Stimulated activated naive CD8-positive, alpha-beta T cell treated with anti-CD3 and anti-CD28 coated beads, Interleukin-15, amount 100 ng/mL, for 72 hours (primary cell): Measurements from ENCODE around the gene SNX25.

Experiments
- ATAC-seq: fragments of 150-1000 bp; cut with Tn5 transposase; 2 replicates; pipeline ENCODE4 v1.10.0; 2021; ENCODE audit warnings: mild to moderate bottlenecking, moderate library complexity
- DNase-seq, 2 donors: peaks; one replicate each; pipeline ENCODE4 v3.0.0; 2021 to 2022
- H3K27ac Mint-ChIP-seq, 2 donors: one replicate each; pipeline ENCODE4 v1.8.0; 2022; ENCODE audit warnings: mild to moderate bottlenecking in 2 of 2, mixed read lengths in 2 of 2, moderate library complexity in 2 of 2
- H3K27me3 Mint-ChIP-seq: one replicate; pipeline ENCODE4 v1.8.0; 2022; ENCODE audit warnings: mixed read lengths
- H3K4me1 Mint-ChIP-seq: one replicate; pipeline ENCODE4 v1.8.0; 2022; ENCODE audit warnings: mild to moderate bottlenecking, mixed read lengths
- H3K4me3 Mint-ChIP-seq, 2 donors: one replicate each; pipeline ENCODE4 v1.8.0; 2022; ENCODE audit warnings: mild to moderate bottlenecking in 2 of 2, mixed read lengths in 2 of 2, moderate library complexity in 1 of 2
- H3K9me3 Mint-ChIP-seq, 2 donors: one replicate each; pipeline ENCODE4 v1.8.0; 2022; ENCODE audit warnings: mixed read lengths in 2 of 2

Gene SNX25

GRCh38 chr4:185374027-185374426, 164.6 kb downstream of the SNX25 start:
- H3K27me3 Mint-ChIP-seq = no peaks in the 10 kb centered on the region
- DNase-seq (no peak), ATAC-seq (no peak)
- no peaks in the 10 kb centered on the region for H3K4me1 Mint-ChIP-seq
- no peak overlapping the region for H3K4me3 Mint-ChIP-seq
- no peaks in the 10 kb centered on the region for H3K9me3 Mint-ChIP-seq
- no peak overlapping the region for H3K27ac Mint-ChIP-seq

DNA sequence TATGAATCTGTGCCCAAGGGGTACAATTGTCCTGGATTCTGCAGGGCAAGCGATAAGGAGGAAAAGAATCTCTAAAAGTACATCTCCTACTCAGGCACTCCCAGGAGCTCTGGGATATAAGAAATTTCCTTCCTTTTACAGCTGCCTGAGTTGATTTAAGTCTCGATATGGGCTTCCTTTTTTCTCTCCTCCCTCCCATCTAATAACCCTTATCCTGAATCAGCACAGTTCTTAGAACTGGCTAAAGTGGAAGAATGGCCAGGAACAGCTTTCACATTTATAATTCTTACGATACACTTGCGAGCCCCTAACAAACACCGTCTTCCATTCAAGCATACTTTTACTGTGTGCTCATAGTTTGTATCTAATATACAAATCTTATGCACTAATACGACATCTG, 165.2 kb downstream of the SNX25 start:
- Mint-ChIP-seq H3K4me3 (no peak overlapping the region), H3K27ac (no peak overlapping the region), H3K9me3 (peaks cover 0 to 2% of the 10 kb centered on the region in 2 donors), H3K27me3 (no peaks in the 10 kb centered on the region), H3K4me1 (no peaks in the 10 kb centered on the region)
- ATAC-seq (no peak), DNase-seq (no peak)

DNA sequence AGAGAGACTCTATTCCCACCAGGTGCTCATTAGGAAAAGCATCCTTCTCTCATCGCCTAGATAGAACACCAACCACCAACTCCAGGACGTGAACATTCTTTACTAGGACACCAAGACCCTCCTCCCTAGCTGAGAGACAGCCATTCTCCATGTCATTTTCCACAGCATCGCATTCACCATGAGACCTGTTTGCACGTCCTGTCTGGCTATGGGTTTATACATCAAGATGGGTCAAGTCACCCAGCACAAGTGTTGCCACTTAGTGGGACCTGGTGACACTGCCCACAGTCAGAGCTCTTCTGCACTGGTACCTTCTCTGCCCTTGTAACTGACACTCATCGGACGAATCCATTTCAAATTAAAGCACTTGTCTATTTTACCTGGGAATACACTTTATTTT, 168.9 kb downstream of the SNX25 start:
- Mint-ChIP-seq H3K4me3 (no peak overlapping the region), H3K27me3 (no peaks in the 10 kb centered on the region), H3K27ac (no peak overlapping the region), H3K9me3 (peaks cover 16 to 18% of the 10 kb centered on the region in 2 donors), H3K4me1 (no peaks in the 10 kb centered on the region)
- ATAC-seq (no peak), DNase-seq (no peak)

GRCh38 chr4:185379326-185380295, 170.2 kb downstream of the SNX25 start:
- DNase-seq (no peak), ATAC-seq (no peak)
- H3K4me1 Mint-ChIP-seq = no peaks in the 10 kb centered on the region
- peak overlapping the region in 1 of 2 donors; percentile 48 for H3K27ac Mint-ChIP-seq
- peaks cover 16 to 18% of the 10 kb centered on the region in 2 donors for H3K9me3 Mint-ChIP-seq
- H3K4me3 Mint-ChIP-seq = no peak overlapping the region
- peaks cover 11% of the 10 kb centered on the region for H3K27me3 Mint-ChIP-seq

DNA sequence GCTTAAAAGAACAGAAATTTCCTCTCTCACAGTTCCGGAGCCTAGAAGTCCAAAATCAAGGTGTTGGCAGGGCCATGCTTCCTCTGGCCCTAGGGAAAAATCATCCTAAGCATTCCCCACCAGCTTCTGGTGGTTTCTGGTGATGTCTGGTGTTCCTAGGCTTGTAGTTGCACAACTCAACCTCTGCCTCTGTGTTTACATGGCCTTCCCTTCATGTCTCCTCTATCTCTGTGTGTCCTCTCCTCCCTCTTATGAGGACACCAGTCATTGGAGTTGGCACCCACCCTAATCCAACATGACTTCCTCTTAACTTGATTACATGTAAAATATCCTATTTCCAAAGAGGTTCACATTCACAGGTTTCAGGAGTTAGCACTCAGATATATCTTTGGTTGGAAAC, 170.9 kb downstream of the SNX25 start:
- Mint-ChIP-seq H3K4me3 (no peak overlapping the region), H3K9me3 (peaks cover 16 to 18% of the 10 kb centered on the region in 2 donors), H3K27ac (peak overlapping the region in 1 of 2 donors; percentile 48), H3K4me1 (peaks cover 6% of the 10 kb centered on the region), H3K27me3 (peaks cover 17% of the 10 kb centered on the region)
- DNase-seq (no peak), ATAC-seq (no peak)

- H3K4me3 Mint-ChIP-seq = no peak overlapping the region
- H3K9me3 Mint-ChIP-seq = peaks cover 16 to 18% of the 10 kb centered on the region in 2 donors
- peaks cover 27% of the 10 kb centered on the region for H3K27me3 Mint-ChIP-seq
- peaks cover 7% of the 10 kb centered on the region for H3K4me1 Mint-ChIP-seq
- DNase-seq = no peak
- H3K27ac Mint-ChIP-seq = no peak overlapping the region
- no peak for ATAC-seq
These were observed 172.1 kb downstream of the SNX25 start for GRCh38 chr4:185381288-185382196.

- Mint-ChIP-seq H3K4me1 (peaks cover 7% of the 10 kb centered on the region), H3K27me3 (peaks cover 30% of the 10 kb centered on the region), H3K27ac (no peak overlapping the region), H3K4me3 (no peak overlapping the region), H3K9me3 (peaks cover 16 to 18% of the 10 kb centered on the region in 2 donors)
- DNase-seq (no peak), ATAC-seq (no peak)
These were observed 173.4 kb downstream of the SNX25 start for GRCh38 chr4:185382754-185383153.

DNA sequence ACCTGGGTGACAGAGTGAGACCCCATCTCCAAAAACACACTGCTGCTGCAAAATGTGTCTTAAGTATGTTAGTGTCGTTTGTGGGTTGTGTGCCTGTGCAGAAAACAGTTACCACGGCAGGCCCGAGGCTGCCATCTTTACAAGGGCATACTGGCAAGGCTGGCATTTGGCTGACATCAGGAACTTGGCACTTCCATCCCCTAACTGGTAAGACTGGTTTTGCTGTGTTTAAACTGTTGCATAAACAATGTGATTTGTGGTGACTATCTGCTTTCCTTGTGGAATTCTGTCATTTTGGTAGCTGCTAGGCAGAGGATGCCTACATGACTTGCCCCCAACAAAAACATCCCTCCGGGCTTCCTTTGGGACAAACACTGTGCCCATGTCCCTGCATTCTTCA, 174.1 kb downstream of the SNX25 start:
- H3K4me1 Mint-ChIP-seq = peaks cover 7% of the 10 kb centered on the region
- no peak for DNase-seq
- no peak overlapping the region for H3K27ac Mint-ChIP-seq
- no peak for ATAC-seq
- H3K9me3 Mint-ChIP-seq = peaks cover 16 to 18% of the 10 kb centered on the region in 2 donors
- H3K27me3 Mint-ChIP-seq = peaks cover 33% of the 10 kb centered on the region
- no peak overlapping the region for H3K4me3 Mint-ChIP-seq

DNA sequence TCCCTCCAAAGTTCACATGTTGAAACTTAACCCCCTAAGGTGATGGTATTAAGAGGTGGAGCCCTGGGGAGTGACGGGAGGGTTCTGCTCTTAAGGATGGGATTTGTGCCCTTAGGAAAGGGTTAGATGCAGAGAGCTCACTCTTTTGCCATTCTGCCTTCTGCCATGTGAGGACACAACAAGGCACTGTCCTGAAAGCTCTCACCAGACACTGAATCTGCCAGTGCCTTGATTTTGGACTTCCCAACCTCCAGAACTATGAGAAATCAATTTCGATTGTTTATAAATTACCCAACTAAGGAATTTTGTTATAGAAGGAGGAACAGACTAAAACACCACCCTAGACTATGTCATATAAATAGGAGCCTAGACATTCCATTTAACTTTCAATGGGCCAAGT, 174.7 kb downstream of the SNX25 start:
- ATAC-seq (no peak), DNase-seq (no peak)
- Mint-ChIP-seq H3K9me3 (peaks cover 16 to 18% of the 10 kb centered on the region in 2 donors), H3K4me1 (peaks cover 7% of the 10 kb centered on the region), H3K27ac (no peak overlapping the region), H3K27me3 (peaks cover 33% of the 10 kb centered on the region), H3K4me3 (no peak overlapping the region)

DNA sequence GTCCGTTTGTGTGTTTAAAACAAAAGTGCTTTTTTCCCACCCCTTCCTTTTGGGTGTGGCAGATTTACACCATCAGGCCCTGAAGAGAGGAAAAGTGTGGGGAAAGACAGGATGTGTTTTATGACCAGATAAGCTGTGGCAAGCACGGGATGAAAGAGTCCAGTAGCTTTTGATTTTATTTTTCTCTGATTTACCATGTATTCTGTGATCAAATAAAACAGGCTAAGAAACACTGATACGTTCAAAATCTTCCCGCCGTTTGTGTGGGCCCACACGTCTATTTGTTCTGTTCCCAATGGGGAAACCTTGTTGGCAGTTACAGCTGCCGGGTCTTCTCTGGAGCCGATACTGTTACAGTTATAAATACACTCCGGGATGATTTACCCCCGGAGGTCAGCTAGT, 175.5 kb downstream of the SNX25 start:
- H3K27ac Mint-ChIP-seq = peak overlapping the region; percentile 27 to 54
- peak overlapping the region in 1 of 2 donors; percentile 28 for H3K4me3 Mint-ChIP-seq
- H3K4me1 Mint-ChIP-seq = peaks cover 7% of the 10 kb centered on the region
- peaks cover 12 to 16% of the 10 kb centered on the region in 2 donors for H3K9me3 Mint-ChIP-seq
- H3K27me3 Mint-ChIP-seq = peaks cover 33% of the 10 kb centered on the region
- no peak for ATAC-seq
- DNase-seq = no peak

DNA sequence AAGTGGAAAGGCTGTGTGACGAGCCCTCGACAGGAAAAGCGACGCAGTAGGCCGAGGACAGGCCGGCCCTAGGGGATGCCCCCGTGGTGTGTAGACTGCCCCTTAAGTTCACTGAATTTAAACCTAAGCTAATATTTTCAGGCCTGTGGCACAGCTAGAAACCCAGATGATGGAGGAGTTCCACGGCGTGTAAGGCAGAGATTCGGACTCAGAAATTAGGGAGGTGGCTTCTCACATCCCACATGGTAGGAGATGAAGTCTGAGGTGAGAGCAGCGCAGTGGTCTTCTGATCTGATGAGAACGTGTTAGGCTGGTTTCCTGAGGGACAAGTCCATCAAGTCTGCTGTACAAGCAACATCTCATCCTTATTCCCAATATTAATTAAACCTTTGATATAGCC, 178.6 kb downstream of the SNX25 start:
- ATAC-seq = no peak
- Mint-ChIP-seq H3K4me3 (no peak overlapping the region), H3K27ac (no peak overlapping the region), H3K4me1 (peaks cover 7% of the 10 kb centered on the region), H3K9me3 (no peaks in the 10 kb centered on the region), H3K27me3 (peaks cover 33% of the 10 kb centered on the region)
- no peak for DNase-seq

DNA sequence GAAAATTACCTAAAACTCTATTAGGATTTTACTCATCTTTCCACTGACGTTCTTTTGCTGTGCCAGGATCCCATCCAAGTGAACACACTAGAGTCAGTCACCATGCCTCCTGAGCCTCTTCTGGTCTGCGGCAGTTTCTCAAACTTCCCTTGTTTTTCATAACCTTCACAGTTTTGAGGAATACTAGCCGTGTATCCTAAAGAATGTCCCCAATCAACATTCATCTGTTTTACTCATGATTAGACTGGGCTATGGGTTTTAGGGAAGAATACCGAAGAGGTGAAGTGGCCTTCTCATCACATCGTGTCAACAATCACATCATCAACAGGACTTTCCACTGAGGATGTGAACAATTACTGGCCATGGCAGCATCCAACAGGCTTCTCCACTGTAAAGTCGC, 181.5 kb downstream of the SNX25 start:
- ATAC-seq (no peak), DNase-seq (no peak)
- peak overlapping the region in 1 of 2 donors; percentile 34 for H3K27ac Mint-ChIP-seq
- no peaks in the 10 kb centered on the region for H3K9me3 Mint-ChIP-seq
- H3K4me1 Mint-ChIP-seq = peaks cover 14% of the 10 kb centered on the region
- H3K4me3 Mint-ChIP-seq = no peak overlapping the region
- peaks cover 9% of the 10 kb centered on the region for H3K27me3 Mint-ChIP-seq

DNA sequence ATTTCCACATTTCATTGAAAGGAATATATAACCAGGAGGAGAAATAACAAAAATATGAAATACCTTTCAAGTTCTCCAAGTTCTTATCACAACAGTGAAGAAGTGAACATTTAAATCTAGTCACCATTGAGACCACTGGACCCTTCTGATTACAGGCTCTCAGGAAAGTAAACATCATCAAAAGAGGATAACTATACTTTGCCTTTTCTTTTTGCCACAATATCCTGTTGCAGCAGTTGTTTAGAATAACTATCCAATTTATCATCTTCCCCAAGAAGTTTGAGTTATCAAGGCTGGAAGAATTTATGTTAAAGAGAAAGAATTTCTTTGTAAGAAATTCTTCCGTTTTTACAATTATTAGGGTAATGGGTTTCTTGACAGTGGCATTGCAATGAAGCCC, 182.8 kb downstream of the SNX25 start:
- Mint-ChIP-seq H3K4me3 (no peak overlapping the region), H3K9me3 (no peaks in the 10 kb centered on the region), H3K27me3 (peaks cover 6% of the 10 kb centered on the region), H3K27ac (no peak overlapping the region), H3K4me1 (peaks cover 19% of the 10 kb centered on the region)
- ATAC-seq = no peak
- DNase-seq = no peak

DNA sequence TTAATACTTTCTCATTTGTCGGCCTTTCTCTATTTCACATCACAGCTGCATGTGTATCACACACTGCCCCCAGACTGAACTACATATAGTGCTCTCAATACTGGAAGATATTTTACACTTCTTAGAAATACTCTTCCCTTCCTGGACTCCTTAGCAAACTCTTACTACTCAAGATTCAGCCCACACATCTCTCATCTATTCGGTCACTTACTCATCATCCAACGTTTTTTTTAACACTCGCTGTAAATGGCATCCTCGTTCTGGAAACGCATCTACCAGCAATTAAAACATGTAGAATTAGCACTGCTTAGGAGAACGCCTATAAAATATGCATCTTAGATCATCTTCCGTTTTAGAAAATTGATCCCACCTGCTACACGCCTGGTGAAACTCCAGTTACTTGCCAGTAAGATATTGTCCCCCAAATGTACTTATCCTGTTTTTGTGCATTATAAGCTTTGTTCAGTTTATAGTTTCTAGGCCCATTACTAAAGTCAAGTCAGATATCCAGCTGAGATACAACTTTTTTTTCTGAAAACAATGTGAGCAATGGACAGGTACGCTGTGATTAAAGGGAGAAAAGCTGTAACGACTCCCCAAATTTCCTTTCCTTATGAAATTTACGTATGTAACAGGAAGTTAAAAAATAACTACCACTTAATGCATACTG, 185.3 kb downstream of the SNX25 start:
- peak overlapping the region; percentile 31 to 98 for H3K4me3 Mint-ChIP-seq
- H3K9me3 Mint-ChIP-seq = no peaks in the 10 kb centered on the region
- peak overlapping the region in 1 of 2 donors; percentile 8 for H3K27ac Mint-ChIP-seq
- H3K4me1 Mint-ChIP-seq = peaks cover 44% of the 10 kb centered on the region
- ATAC-seq (peak; percentile 21), DNase-seq (no peak)
- no peaks in the 10 kb centered on the region for H3K27me3 Mint-ChIP-seq

- no peaks in the 10 kb centered on the region for H3K9me3 Mint-ChIP-seq
- ATAC-seq (no peak), DNase-seq (no peak)
- H3K27ac Mint-ChIP-seq = peak within 1 kb of the TSS; percentile 98
- no peaks in the 10 kb centered on the region for H3K27me3 Mint-ChIP-seq
- peak within 1 kb of the TSS; percentile 94 to 98 for H3K4me3 Mint-ChIP-seq
- peaks cover 44% of the 10 kb centered on the region for H3K4me1 Mint-ChIP-seq
These were observed 186.0 kb downstream of the SNX25 start, which contains the start of gene LRP2BP for GRCh38 chr4:185395238-185395955. Gene LRP2BP, minus strand, starts transcription at chr4:185395924. Its CDS starts 17,738 bp downstream, at chr4:185378186.
